ENCODE data around the gene RSU1. TPM values are rescaled to one million over a fixed set of nuclear protein-coding genes. Genes with fewer than 3 reads are reported as not detected.

The RSU1 gene
- total RNA-seq, 4 donors from 2014 or later: 25.1 to 61.6 (median 44.7) TPM

DNA sequence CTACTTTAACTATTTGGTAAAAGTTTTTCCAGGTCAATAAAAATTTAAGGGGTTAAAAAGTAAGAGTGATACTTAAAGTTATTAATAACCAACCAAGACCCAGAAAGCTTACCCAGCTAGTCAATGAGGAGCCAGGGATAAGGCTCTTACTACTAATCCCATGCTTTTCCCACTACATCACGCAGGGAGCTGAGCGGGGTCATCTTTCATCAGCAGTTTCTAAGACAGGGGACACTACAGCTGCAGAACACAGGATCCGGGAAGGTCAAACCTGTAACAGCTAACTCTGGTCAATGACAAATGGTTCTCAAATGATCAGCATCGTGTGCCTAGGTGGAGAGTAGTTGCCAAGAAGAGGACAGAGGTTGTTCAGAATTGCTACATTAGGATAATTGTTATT is 65.1 kb downstream of the RSU1 start:
- Histone ChIP-seq H3K27me3 (no peaks in the 10 kb centered on the region), H3K36me3 (peaks cover 0 to 68% (median 0%) of the 10 kb centered on the region in 3 donors), H3K4me3 (no peak overlapping the region), H3K9me3 (no peaks in the 10 kb centered on the region), H3K4me1 (no peaks in the 10 kb centered on the region), H3K27ac (no peak overlapping the region)
- 93 to 95% methylated on average over 4 of the region's 4 CpGs for WGBS, 2 donors
- no peak for DNase-seq (ENCODE audit: low spot score in 2 of 2)
- TF ChIP-seq EP300 (IDR thresholded peaks at IDR 0.05): no peak

DNA sequence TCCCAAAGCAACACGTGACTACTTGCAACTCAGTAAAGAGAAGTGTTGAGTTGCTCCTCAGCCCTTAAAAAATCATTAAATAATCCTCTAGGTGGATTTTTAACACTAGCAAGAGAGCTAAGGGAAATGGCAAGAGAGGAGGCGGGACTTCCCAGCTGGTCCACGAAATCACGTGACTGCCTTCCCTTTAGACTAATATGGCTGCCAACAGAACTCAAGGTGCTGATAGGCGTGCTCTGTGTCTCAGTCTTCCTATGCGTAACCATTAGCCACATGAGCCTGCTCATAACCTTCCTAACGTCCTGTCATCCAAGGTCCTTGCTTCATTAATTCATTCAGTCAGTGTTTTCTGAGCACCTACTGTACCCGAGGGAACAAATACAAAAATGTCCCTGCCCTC is 66.0 kb downstream of the RSU1 start:
- Histone ChIP-seq H3K9me3 (no peaks in the 10 kb centered on the region), H3K4me1 (no peaks in the 10 kb centered on the region), H3K36me3 (peaks cover 0 to 77% (median 0%) of the 10 kb centered on the region in 3 donors), H3K27me3 (no peaks in the 10 kb centered on the region), H3K4me3 (no peak overlapping the region), H3K27ac (no peak overlapping the region)
- no peak for DNase-seq (ENCODE audit: low spot score in 2 of 2)
- WGBS, 2 donors: 94 to 98% methylated on average over 8 of the region's 8 CpGs
- TF ChIP-seq, protein P1, sequence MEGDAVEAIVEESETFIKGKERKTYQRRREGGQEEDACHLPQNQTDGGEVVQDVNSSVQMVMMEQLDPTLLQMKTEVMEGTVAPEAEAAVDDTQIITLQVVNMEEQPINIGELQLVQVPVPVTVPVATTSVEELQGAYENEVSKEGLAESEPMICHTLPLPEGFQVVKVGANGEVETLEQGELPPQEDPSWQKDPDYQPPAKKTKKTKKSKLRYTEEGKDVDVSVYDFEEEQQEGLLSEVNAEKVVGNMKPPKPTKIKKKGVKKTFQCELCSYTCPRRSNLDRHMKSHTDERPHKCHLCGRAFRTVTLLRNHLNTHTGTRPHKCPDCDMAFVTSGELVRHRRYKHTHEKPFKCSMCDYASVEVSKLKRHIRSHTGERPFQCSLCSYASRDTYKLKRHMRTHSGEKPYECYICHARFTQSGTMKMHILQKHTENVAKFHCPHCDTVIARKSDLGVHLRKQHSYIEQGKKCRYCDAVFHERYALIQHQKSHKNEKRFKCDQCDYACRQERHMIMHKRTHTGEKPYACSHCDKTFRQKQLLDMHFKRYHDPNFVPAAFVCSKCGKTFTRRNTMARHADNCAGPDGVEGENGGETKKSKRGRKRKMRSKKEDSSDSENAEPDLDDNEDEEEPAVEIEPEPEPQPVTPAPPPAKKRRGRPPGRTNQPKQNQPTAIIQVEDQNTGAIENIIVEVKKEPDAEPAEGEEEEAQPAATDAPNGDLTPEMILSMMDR (IDR thresholded peaks at IDR 0.05): no peak
- TF ChIP-seq EP300 (IDR thresholded peaks at IDR 0.05): no peak
- TF ChIP-seq POLR2A (IDR thresholded peaks at IDR 0.05): no peak

DNA sequence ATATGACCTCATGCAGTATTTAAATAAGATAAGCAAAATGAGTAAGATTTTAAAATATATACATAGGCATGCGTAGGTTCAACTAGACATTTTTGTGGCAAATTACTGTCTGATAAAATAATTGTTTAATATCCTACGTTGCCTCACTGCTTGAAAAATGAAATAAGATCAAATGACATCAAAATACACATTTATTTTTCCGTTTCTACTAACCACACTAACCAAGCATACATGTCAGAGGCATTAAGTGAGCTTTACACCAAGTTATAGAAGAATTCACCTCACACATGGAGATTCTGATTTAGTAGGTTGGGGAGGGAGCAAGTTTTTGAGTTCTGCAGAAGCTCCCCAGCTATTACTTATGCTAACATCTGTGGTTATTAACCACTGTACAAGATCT is 66.8 kb downstream of the RSU1 start:
- no peaks in the 10 kb centered on the region for H3K4me1 ChIP-seq
- no peak overlapping the region for H3K4me3 ChIP-seq
- TF ChIP-seq POLR2A (IDR thresholded peaks at IDR 0.05) (no peak), EP300 (IDR thresholded peaks at IDR 0.05) (no peak)
- TF ChIP-seq, protein P1 (IDR thresholded peaks at IDR 0.05): no peak
- no peak for DNase-seq (ENCODE audit: low spot score in 2 of 2)
- H3K9me3 ChIP-seq: no peaks in the 10 kb centered on the region
- no peak overlapping the region for H3K27ac ChIP-seq
- 91 to 97% methylated on average over 3 of the region's 3 CpGs for WGBS, 2 donors
- peaks cover 0 to 82% (median 0%) of the 10 kb centered on the region in 3 donors for H3K36me3 ChIP-seq
- H3K27me3 ChIP-seq: no peaks in the 10 kb centered on the region

DNA sequence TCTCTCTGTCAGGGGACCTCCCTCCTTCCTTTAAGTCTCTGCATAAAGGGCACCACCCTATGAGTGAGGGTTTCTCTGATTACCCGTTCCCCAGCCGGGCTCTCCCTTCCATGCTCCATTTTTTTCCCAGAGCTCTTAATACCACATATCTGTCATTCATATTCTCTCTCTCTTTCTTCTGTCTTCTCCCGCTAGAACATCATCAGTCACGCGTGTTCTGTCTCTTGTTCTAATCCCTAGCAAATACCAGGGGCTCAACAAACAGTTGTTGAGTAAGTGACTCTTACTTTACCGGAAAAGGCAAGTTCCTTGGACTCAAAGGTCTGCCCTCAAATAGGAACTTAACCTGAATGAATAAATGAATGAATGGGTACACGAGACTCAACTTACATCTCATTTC is 68.5 kb downstream of the RSU1 start:
- Histone ChIP-seq H3K36me3 (peaks cover 0 to 78% (median 0%) of the 10 kb centered on the region in 3 donors), H3K27ac (no peak overlapping the region), H3K4me1 (no peaks in the 10 kb centered on the region), H3K4me3 (no peak overlapping the region), H3K27me3 (no peaks in the 10 kb centered on the region), H3K9me3 (no peaks in the 10 kb centered on the region)
- TF ChIP-seq EP300 (IDR thresholded peaks at IDR 0.05): no peak
- TF ChIP-seq, protein P1 (IDR thresholded peaks at IDR 0.05): no peak
- no peak for TF ChIP-seq POLR2A (IDR thresholded peaks at IDR 0.05)
- no peak for DNase-seq (ENCODE audit: low spot score in 2 of 2)
- 94 to 95% methylated on average over 7 of the region's 7 CpGs for WGBS, 2 donors

DNA sequence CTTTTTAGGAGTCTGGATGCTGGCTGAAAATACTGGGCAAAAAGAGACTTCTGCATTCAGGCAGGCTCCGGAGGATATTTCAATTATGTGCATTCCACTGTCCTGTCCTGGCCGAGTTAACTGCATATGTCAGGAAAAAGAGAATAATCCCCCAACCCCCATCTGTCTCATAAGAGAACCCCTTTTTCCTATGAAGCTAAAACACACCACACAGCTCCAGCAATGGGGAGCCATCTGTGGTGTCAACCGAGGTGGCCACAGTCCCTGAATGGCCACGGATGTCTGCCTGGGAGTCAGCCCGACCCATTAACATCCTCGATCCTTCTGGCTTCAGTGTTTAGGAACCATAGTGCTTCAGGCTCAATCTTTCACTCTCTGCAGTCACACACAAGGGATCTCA is 70.4 kb downstream of the RSU1 start:
- 70 to 72% methylated on average over 6 of the region's 6 CpGs for WGBS, 2 donors
- no peak overlapping the region for H3K4me3 ChIP-seq
- H3K9me3 ChIP-seq: no peaks in the 10 kb centered on the region
- no peaks in the 10 kb centered on the region for H3K4me1 ChIP-seq
- DNase-seq (ENCODE audit: low spot score in 2 of 2): no peak
- H3K27me3 ChIP-seq: no peaks in the 10 kb centered on the region
- no peak overlapping the region for H3K27ac ChIP-seq
- TF ChIP-seq EP300 (IDR thresholded peaks at IDR 0.05): no peak
- TF ChIP-seq POLR2A (IDR thresholded peaks at IDR 0.05): no peak
- TF ChIP-seq, protein P1 (IDR thresholded peaks at IDR 0.05): no peak
- peaks cover 0 to 83% (median 0%) of the 10 kb centered on the region in 3 donors for H3K36me3 ChIP-seq

DNA sequence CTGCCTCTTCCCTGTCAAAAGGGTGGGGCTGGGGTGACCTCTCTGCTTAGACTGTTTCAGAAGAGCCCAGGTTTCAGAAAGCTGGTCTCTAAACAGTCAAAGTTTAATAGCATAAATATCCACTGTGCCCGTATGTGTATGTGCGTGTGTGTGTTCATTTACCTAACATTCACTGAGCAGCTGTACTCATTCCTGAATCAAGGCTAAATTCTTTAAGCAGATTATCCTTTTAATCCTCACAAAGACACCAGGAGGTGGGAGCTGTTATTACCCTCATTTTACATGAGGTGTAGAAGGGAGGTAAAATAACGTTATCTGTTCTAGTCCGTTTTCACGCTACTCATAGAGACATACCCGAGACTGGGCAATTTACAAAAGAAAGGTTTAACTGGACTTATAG is 72.2 kb downstream of the RSU1 start:
- WGBS, 2 donors: 92 to 96% methylated on average over 6 of the region's 6 CpGs
- no peak for DNase-seq (ENCODE audit: low spot score in 2 of 2)

More for the DNA sequence above, 72.2 kb downstream of the RSU1 start:
- H3K36me3 ChIP-seq: peaks cover 0 to 77% (median 0%) of the 10 kb centered on the region in 3 donors
- no peak overlapping the region for H3K4me3 ChIP-seq
- H3K27ac ChIP-seq: no peak overlapping the region
- no peaks in the 10 kb centered on the region for H3K4me1 ChIP-seq
- TF ChIP-seq, protein P1 (IDR thresholded peaks at IDR 0.05): no peak
- no peak for TF ChIP-seq EP300 (IDR thresholded peaks at IDR 0.05)
- no peak for TF ChIP-seq POLR2A (IDR thresholded peaks at IDR 0.05)
- H3K9me3 ChIP-seq: peaks cover 0 to 5% (median 2%) of the 10 kb centered on the region in 4 donors
- H3K27me3 ChIP-seq: no peaks in the 10 kb centered on the region

All from tibial nerve (tissue), 4 donors.